Germinal center (tissue), 1 donor: ENCODE results near the gene SNAPC1.
"Not testable (repeated sequence)": the region's sequence is repeated elsewhere in the genome, so short reads cannot be mapped to it uniquely, and the experiment has no call there.

Experiments used
- DNase-seq: peaks from one replicate; pipeline ENCODE4 v3.0.0; 2012; ENCODE audit warnings: mixed read lengths, low spot score

The SNAPC1 gene

GRCh38 chr14:61761959-61762786 is at the start of gene SNAPC1:
Gene SNAPC1 (plus strand): TSS chr14:61762420. CDS start chr14:61762461, 41 bp downstream.
- DNase-seq: peak; percentile 99

GRCh38 chr14:61713724-61714437 is 48.3 kb upstream of the SNAPC1 start:
- no peak for DNase-seq

- no peak for DNase-seq
These were observed 45.3 kb upstream of the SNAPC1 start for GRCh38 chr14:61716956-61717355.

GRCh38 chr14:61718039-61718438 is 44.2 kb upstream of the SNAPC1 start:
- no peak for DNase-seq

- no peak for DNase-seq
These were observed 42.6 kb upstream of the SNAPC1 start for GRCh38 chr14:61719344-61720293.

- DNase-seq: no peak
These were observed 41.9 kb upstream of the SNAPC1 start for GRCh38 chr14:61720294-61720661.

GRCh38 chr14:61720741-61721140 is 41.5 kb upstream of the SNAPC1 start:
- no peak for DNase-seq

GRCh38 chr14:61724133-61724532 is 38.1 kb upstream of the SNAPC1 start:
- no peak for DNase-seq

GRCh38 chr14:61726778-61727658 is 35.2 kb upstream of the SNAPC1 start:
- DNase-seq: no peak

GRCh38 chr14:61730756-61731373 is 31.4 kb upstream of the SNAPC1 start:
- DNase-seq: no peak

- DNase-seq: no peak
These were observed 28.2 kb upstream of the SNAPC1 start for GRCh38 chr14:61733972-61734371.

- no peak for DNase-seq
These were observed 25.5 kb upstream of the SNAPC1 start for GRCh38 chr14:61736751-61737150.

- DNase-seq: no peak
These were observed 24.3 kb upstream of the SNAPC1 start for GRCh38 chr14:61737915-61738314.

- no peak for DNase-seq
These were observed 23.1 kb upstream of the SNAPC1 start for GRCh38 chr14:61739133-61739532.

GRCh38 chr14:61742371-61742770 is 19.8 kb upstream of the SNAPC1 start:
- no peak for DNase-seq

GRCh38 chr14:61744238-61744637 is 18.0 kb upstream of the SNAPC1 start:
- no peak for DNase-seq

- not testable (repeated sequence) for DNase-seq
These were observed 15.9 kb upstream of the SNAPC1 start for GRCh38 chr14:61746346-61746745.

GRCh38 chr14:61746881-61747280 is 15.3 kb upstream of the SNAPC1 start:
- DNase-seq: no peak

GRCh38 chr14:61747342-61747741 is 14.9 kb upstream of the SNAPC1 start:
- DNase-seq: no peak

- DNase-seq: no peak
These were observed 13.0 kb upstream of the SNAPC1 start for GRCh38 chr14:61749264-61749663.

- DNase-seq: no peak
These were observed 12.4 kb upstream of the SNAPC1 start for GRCh38 chr14:61749867-61750266.
